Liver (tissue), 9 donors: ENCODE data around the gene SLC32A1. TPM values are rescaled to one million over a fixed set of nuclear protein-coding genes. Genes with fewer than 3 reads are reported as not detected.

Experiments used
- DNase-seq: peaks from one replicate; pipeline ENCODE4 v3.0.0-alpha.2; 2017; ENCODE audit warnings: low spot score
- H3K27ac ChIP-seq, 2 donors: one replicate each; pipeline ENCODE4 v1.7.0; 2013; ENCODE audit warnings: inconsistent platforms in 2 of 2, low read length in 2 of 2, control low read depth in 1 of 2, low read depth in 1 of 2, mild to moderate bottlenecking in 1 of 2
- H3K27me3 ChIP-seq, 4 donors: one replicate each; pipeline versions ENCODE4 v1.6.1 to v1.7.0; 2013; ENCODE audit warnings: low read length in 3 of 4, inconsistent platforms in 1 of 4, mild to moderate bottlenecking in 1 of 4, moderate library complexity in 1 of 4; ENCODE audit not compliant: control insufficient read depth in 4 of 4, insufficient read depth in 4 of 4
- H3K36me3 ChIP-seq, 4 donors: one replicate each; pipeline versions ENCODE4 v1.6.1 to v1.7.0; 2013; ENCODE audit warnings: low read length in 3 of 4, mild to moderate bottlenecking in 3 of 4, low read depth in 1 of 4, moderate library complexity in 1 of 4; ENCODE audit not compliant: control insufficient read depth in 4 of 4, insufficient read depth in 3 of 4
- H3K4me1 ChIP-seq, 4 donors: one replicate each; pipeline versions ENCODE4 v1.6.1 to v1.7.0; 2013; ENCODE audit warnings: low read length in 3 of 4, mild to moderate bottlenecking in 3 of 4, moderate library complexity in 1 of 4; ENCODE audit not compliant: control insufficient read depth in 4 of 4, insufficient read depth in 4 of 4
- H3K4me3 ChIP-seq, 3 donors: one replicate each; pipeline versions ENCODE4 v1.6.1 to v1.7.0; 2013; ENCODE audit warnings: low read length in 3 of 3, control low read depth in 1 of 3, low read depth in 1 of 3, mild to moderate bottlenecking in 1 of 3
- H3K9ac ChIP-seq, 2 donors: one replicate each; pipeline ENCODE4 v1.7.0; 2013; ENCODE audit warnings: low read length in 2 of 2, mild to moderate bottlenecking in 2 of 2, moderate library complexity in 2 of 2, control low read depth in 1 of 2, low read depth in 1 of 2
- H3K9me3 ChIP-seq, 4 donors: one replicate each; pipeline versions ENCODE4 v1.6.1 to v1.7.0; 2013; ENCODE audit warnings: low read length in 3 of 4; ENCODE audit not compliant: control insufficient read depth in 4 of 4
- ATF3 ChIP-seq: IDR thresholded peaks from 2 replicates; pipeline ENCODE4 v1.6.1; 2016; ENCODE audit warnings: antibody characterized with exemption
- CTCF ChIP-seq: fragments of 150-350 bp; IDR thresholded peaks from 2 replicates; pipeline ENCODE4 v1.5.1; 2017; ENCODE audit warnings: improper control_type of control experiment, low read depth, low read length; ENCODE audit not compliant: missing input control
- EGR1 ChIP-seq, 2 donors: IDR thresholded peaks; 2 replicates each; pipeline ENCODE4 v1.6.1; 2016 to 2018; ENCODE audit warnings: antibody characterized with exemption in 2 of 2, low read depth in 2 of 2
- FOXA1 ChIP-seq: IDR thresholded peaks from 2 replicates; pipeline ENCODE4 v1.6.1; 2016; ENCODE audit warnings: antibody characterized with exemption
- FOXA2 ChIP-seq: IDR thresholded peaks from 2 replicates; pipeline ENCODE4 v1.6.1; 2016; ENCODE audit warnings: antibody characterized with exemption
- GABPA ChIP-seq, 2 donors: IDR thresholded peaks in 1 of 2; conservative IDR thresholded peaks in 1 of 2; 2 replicates each; pipeline ENCODE4 v1.6.1; 2016; ENCODE audit warnings: antibody characterized with exemption in 2 of 2, mild to moderate bottlenecking in 1 of 2, moderate library complexity in 1 of 2
- HNF4A ChIP-seq, 2 donors: conservative IDR thresholded peaks; 2 replicates each; pipeline ENCODE4 v1.6.1; 2016; ENCODE audit warnings: antibody characterized with exemption in 2 of 2, mild to moderate bottlenecking in 2 of 2
- JUND ChIP-seq, 2 donors: IDR thresholded peaks; 2 replicates each; pipeline ENCODE4 v1.6.1; 2016; ENCODE audit warnings: antibody characterized with exemption in 2 of 2
- MAX ChIP-seq: IDR thresholded peaks from 2 replicates; pipeline ENCODE4 v1.6.1; 2016; ENCODE audit warnings: antibody characterized with exemption
- RAD21 ChIP-seq, 2 donors: IDR thresholded peaks; 2 replicates each; pipeline ENCODE4 v1.6.1; 2016; ENCODE audit warnings: antibody characterized with exemption in 2 of 2, mild to moderate bottlenecking in 2 of 2
- REST ChIP-seq: IDR thresholded peaks from 2 replicates; pipeline ENCODE4 v1.6.1; 2016; ENCODE audit warnings: antibody characterized with exemption, mild to moderate bottlenecking
- RXRA ChIP-seq, 2 donors: IDR thresholded peaks; 2 replicates each; pipeline ENCODE4 v1.6.1; 2017 to 2018; ENCODE audit warnings: antibody characterized with exemption in 2 of 2, mild to moderate bottlenecking in 1 of 2
- SP1 ChIP-seq: IDR thresholded peaks from 2 replicates; pipeline ENCODE4 v1.6.1; 2018; ENCODE audit warnings: antibody characterized with exemption, mild to moderate bottlenecking
- TAF1 ChIP-seq: conservative IDR thresholded peaks from 2 replicates; pipeline ENCODE4 v1.6.1; 2016; ENCODE audit warnings: antibody characterized with exemption, mild to moderate bottlenecking
- YY1 ChIP-seq: IDR thresholded peaks from 2 replicates; pipeline ENCODE4 v1.6.1; 2016; ENCODE audit warnings: antibody characterized with exemption, mild to moderate bottlenecking
- ZBTB33 ChIP-seq: IDR thresholded peaks from 2 replicates; pipeline ENCODE4 v1.6.1; 2016; ENCODE audit warnings: antibody characterized with exemption
- WGBS: extraction: QIAGEN DNeasy Blood & Tissue Kit; methylation state at CpG from one replicate; pipeline ENCODE4 v1.1.7; 2013; 5-methylcytosine and 5-hydroxymethylcytosine counted together
- polyA plus RNA-seq, 2 donors: library from polyadenylated mRNA; stranded (reverse) in 1 of 2; unstranded in 1 of 2; fragments of 200-250 nt in 1 of 2; fragments of >200 nt in 1 of 2; fragmentation: Nextera tagmentation in 1 of 2; extraction: Ambion mirVana in 1 of 2; gene quantifications; one replicate each; pipeline versions ENCODE4 v1.2.1 to v1.2.3, GENCODE V29; 2013 to 2015
- total RNA-seq, 2 donors: library from RNA; depleted of rRNA; stranded (reverse); fragments of >200 nt; gene quantifications; one replicate each; pipeline ENCODE4 v1.2.3, GENCODE V29; 2014
- donor health status: healthy.
- donor health status: healthy.
- donor health status: healthy.
- donor health status: healthy.
- donor health status: healthy.

The SLC32A1 gene
- total and polyA plus RNA-seq, 4 donors = not detected

GRCh38 chr20:38728191-38728781 is 4.0 kb downstream of the SLC32A1 start:
- Histone ChIP-seq H3K36me3 (no peaks in the 10 kb centered on the region), H3K4me1 (peaks cover 6 to 28% (median 9%) of the 10 kb centered on the region in 4 donors), H3K27me3 (peaks cover 12 to 42% (median 26%) of the 10 kb centered on the region in 4 donors), H3K27ac (no peak overlapping the region), H3K4me3 (no peak overlapping the region), H3K9me3 (no peaks in the 10 kb centered on the region), H3K9ac (no peak overlapping the region)
- no peak for DNase-seq
- TF ChIP-seq ATF3 (no peak), EGR1 (IDR thresholded peaks at IDR 0.05; ENCODE audit: low read depth in 2 of 2) (no peak), FOXA1 (no peak), TAF1 (no peak), GABPA (IDR thresholded peaks at IDR 0.05 in 1 of 2, conservative IDR thresholded peaks at IDR 0.05 in 1 of 2) (no peak), MAX (no peak), CTCF (no peak), HNF4A (conservative IDR thresholded peaks at IDR 0.05) (no peak), ZBTB33 (no peak), REST (no peak), SP1 (no peak), RXRA (IDR thresholded peaks at IDR 0.05) (no peak), YY1 (no peak), JUND (IDR thresholded peaks at IDR 0.05) (no peak), FOXA2 (no peak), RAD21 (IDR thresholded peaks at IDR 0.05) (no peak)
- 5% methylated on average over 56 of the region's 56 CpGs for WGBS
